AG09309 (cell line): ENCODE data around the gene PLA2G6.
A peak's percentile ranks its signal among the peaks of the same experiment; 100 is the strongest.

Source experiments
- DNase-seq: peaks from one replicate; pipeline ENCODE4 v3.0.0-alpha.2; 2010; ENCODE audit warnings: low read depth
- H3K4me3 ChIP-seq: 2 replicates; pipeline ENCODE4 v1.5.1; 2011; ENCODE audit warnings: mild to moderate bottlenecking, low read depth, low read length, moderate library complexity; ENCODE audit not compliant: control insufficient read depth
- TF ChIP-seq, protein P1 (sequence below): IDR thresholded peaks from 2 replicates; pipeline ENCODE4 v1.5.1; 2011; ENCODE audit warnings: mild to moderate bottlenecking, low read depth, low read length, inconsistent platforms; ENCODE audit not compliant: insufficient read depth, control insufficient read depth; ENCODE audit errors: missing control alignments

The PLA2G6 gene

DNA sequence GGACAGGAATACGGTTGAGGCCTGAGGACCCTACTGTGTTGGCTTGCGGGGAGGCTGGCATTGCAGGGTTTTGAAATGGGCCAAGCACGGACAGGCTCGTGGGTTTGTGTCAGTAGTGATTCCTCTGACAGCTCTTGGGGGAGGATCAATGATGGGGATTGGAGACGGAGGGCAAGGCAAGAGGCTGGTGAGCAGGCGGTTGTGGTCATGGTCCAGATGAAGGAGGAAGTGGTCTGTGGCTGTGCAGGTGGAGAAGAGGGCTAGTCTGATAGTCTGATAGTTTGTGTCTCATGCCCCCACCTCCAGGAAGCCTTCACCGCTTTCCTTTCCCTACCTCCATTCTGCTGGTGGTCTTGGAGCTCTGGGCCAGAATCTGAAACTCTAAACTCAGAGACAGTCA is 23.2 kb upstream of the PLA2G6 start:
- TF ChIP-seq, protein P1, sequence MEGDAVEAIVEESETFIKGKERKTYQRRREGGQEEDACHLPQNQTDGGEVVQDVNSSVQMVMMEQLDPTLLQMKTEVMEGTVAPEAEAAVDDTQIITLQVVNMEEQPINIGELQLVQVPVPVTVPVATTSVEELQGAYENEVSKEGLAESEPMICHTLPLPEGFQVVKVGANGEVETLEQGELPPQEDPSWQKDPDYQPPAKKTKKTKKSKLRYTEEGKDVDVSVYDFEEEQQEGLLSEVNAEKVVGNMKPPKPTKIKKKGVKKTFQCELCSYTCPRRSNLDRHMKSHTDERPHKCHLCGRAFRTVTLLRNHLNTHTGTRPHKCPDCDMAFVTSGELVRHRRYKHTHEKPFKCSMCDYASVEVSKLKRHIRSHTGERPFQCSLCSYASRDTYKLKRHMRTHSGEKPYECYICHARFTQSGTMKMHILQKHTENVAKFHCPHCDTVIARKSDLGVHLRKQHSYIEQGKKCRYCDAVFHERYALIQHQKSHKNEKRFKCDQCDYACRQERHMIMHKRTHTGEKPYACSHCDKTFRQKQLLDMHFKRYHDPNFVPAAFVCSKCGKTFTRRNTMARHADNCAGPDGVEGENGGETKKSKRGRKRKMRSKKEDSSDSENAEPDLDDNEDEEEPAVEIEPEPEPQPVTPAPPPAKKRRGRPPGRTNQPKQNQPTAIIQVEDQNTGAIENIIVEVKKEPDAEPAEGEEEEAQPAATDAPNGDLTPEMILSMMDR = no peak
- peak overlapping the region; percentile 5 for H3K4me3 ChIP-seq
- no peak for DNase-seq

DNA sequence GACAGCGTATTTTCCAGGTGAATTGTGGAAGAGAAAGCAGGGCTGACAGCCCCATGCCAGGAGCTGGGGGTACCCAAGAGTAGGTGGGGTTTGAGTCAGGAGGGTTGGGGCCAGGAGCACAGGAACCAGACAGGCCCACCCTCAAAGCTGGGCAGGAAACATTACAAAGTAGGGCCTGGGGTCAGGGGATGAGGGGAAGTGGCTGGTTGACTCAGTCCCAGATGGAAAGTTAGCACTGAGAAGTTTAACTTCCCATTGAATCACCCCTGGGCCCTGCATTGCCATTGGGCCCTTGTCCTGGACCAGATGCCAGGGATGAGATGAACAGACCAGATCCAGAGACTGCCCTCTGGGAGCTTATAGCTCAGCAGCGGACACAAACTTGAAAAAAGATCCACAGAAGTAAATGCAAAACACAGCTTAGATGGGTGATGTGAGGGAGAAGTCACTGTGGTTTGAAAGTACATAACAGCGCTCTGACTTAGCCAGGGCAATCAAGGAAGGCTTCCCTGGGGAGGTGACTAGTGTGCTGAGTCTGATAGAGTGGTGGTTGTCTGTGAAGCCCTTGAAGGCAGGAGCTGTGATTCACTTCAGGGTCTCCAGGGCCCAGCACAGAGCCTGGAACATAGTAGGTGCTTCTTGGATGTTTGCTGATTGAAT is 22.4 kb upstream of the PLA2G6 start:
- H3K4me3 ChIP-seq = peak overlapping the region; percentile 95
- TF ChIP-seq, protein P1 = no peak
- DNase-seq = no peak

DNA sequence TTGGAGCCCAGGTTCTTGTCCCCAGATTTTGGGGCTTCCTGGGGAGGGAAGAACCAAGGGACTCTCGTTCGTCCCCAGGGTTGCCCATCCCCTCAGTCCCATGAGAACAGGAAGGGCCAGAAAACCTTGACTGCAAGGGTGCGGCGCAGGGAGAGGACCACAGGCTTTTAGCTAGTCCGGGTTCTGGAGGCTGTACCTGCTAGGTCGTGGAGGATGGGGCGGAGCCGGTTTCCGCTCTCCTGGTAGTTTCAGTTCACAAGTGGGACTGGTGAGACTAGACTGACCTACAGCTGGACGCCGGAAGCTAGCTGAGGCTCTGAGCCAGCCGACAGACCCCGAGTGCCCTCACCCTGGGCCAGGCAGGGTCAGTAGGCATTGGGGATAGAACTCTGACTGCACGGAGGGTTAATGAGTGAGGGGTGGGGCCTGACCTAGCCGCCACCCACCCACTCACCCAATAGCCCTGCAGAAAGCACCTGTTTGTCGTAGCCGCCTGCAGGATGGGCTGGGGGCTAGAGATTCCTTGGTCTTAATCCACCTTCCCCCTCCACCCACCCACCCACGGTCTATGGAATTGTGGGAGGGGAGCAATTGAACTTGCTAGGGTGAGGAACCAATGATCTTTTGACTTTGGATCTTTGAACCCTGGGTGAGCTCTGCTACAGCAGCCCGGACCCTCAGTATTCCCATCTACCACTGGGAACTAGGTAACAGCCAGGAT is 21.6 kb upstream of the PLA2G6 start:
- H3K4me3 ChIP-seq = peak overlapping the region; percentile 95
- TF ChIP-seq, protein P1 = no peak
- no peak for DNase-seq

DNA sequence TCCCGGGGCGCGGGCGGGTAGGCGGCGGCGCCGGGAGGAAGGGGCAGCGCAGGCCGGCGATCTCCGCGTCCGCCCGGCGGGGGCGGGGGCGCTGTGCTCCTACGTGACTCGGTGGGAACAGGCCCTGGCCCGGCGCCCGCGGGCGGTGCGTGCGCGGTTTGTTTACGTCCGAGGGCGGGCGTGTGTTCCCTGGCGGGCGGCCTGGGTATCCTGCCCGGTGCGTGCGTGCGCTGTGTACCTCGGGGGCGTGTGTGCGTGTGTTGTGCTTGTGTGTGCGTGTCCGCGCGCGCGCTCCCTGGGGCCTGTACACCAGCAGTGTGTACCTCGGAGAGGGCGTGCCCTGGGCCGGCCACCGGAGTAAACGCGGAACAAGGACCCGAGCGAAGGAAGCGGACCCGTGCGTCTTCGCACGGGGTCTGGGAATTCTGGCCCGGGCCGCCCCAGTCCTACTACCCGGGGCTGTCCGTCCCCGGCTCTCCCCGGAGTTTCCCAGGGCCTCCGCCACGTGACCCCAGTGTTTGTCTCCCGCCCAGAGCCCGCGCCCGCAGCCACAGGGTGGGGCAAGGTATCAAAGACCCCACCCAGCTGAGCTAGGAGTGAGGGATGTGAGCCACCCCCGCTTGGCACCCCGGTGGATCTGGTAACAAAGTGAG is 20.9 kb upstream of the PLA2G6 start:
- TF ChIP-seq, protein P1 = peak; percentile 17
- peak overlapping the region; percentile 95 for H3K4me3 ChIP-seq
- DNase-seq = peak; percentile 74

DNA sequence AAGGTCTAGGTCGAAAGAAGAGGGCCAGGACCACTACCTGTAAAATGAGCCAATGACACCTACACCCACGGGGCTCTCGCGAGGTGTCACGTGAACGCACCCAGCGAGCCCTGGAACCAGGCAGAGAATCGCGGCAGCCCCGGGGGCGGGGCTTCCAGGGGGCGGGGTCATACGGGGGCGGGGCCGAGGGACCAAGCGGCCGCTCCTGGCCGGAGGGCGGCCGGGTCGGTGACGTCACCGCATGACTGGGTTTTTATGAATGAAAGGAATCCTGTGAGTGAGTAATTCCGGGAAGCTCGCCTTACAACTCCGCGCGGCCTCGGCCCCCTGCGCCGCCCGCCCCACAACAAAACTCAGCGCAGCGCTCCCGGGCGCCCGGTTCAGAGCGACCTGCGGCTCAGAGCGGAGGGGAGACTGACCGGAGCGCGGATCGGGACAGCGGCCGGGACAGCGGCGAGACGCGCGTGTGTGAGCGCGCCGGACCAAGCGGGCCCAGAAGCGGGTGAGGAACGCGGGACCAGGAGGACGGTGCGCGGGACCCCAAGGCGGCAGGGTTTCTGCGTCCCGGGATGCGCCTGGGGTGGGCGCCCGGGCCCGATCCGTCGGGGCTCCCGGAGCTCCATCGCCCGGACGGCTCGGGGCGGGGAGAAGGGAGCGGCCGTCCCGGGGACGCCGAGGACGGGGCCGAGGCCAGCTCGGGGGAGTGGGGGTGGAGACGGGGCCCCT is 20.2 kb upstream of the PLA2G6 start, which contains the start of gene MAFF:
MAFF (plus strand) TSS at position 284 of the 726 bp plus-strand sequence. CDS start 11,860 bp downstream, outside the sequence.
- peak; percentile 91 for DNase-seq
- peak within 1 kb of the TSS; percentile 95 for H3K4me3 ChIP-seq
- TF ChIP-seq, protein P1 = no peak

DNA sequence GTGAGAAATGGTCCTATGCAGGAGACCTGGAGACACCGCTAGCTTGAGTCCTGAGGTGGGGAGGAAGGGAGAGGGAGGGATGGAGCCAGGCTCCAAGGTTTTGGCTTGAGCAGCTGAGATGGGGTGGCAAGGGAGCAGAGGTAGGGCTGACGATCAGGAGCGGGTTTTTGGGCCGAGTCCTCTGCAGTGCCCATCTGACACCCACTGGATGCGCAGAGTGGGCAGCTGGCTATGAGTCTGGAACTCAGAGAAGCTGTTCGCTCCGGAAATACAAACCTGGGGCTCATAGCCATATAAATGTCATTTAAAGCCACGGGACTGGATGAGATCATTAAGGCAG is 19.7 kb upstream of the PLA2G6 start:
- DNase-seq = no peak

More for the DNA sequence above, 19.7 kb upstream of the PLA2G6 start:
- peak overlapping the region; percentile 29 for H3K4me3 ChIP-seq
- TF ChIP-seq, protein P1 = no peak
